H9 (cell line): ENCODE results near the gene PHACTR1. TPM values are rescaled to one million over a fixed set of nuclear protein-coding genes. Genes with fewer than 3 reads are reported as not detected.

Source experiments
- DNase-seq: peaks from one replicate; pipeline ENCODE4 v3.0.0-alpha.2; 2017
- H2AFZ ChIP-seq: one replicate; pipeline ENCODE4 v1.6.1; 2013; ENCODE audit warnings: mild to moderate bottlenecking, low read length, control low read depth, moderate library complexity
- H2AK5ac ChIP-seq: 2 replicates; pipeline ENCODE4 v1.6.1; 2013; ENCODE audit warnings: low read length, control low read depth, mixed read lengths; ENCODE audit not compliant: insufficient read length
- H2BK120ac ChIP-seq: one replicate; pipeline ENCODE4 v1.6.1; 2013; ENCODE audit warnings: low read depth, mild to moderate bottlenecking, low read length, control low read depth, inconsistent platforms; ENCODE audit not compliant: poor library complexity, severe bottlenecking
- H2BK12ac ChIP-seq: 2 replicates; pipeline ENCODE4 v1.6.1; 2013; ENCODE audit warnings: low read length, control low read depth, mixed read lengths, low read depth; ENCODE audit not compliant: insufficient read length
- H2BK15ac ChIP-seq: 2 replicates; pipeline ENCODE4 v1.6.1; 2013; ENCODE audit warnings: low read depth, low read length, control low read depth
- H2BK20ac ChIP-seq: one replicate; pipeline ENCODE4 v1.6.1; 2013; ENCODE audit warnings: low read depth, mild to moderate bottlenecking, low read length, control low read depth, inconsistent platforms; ENCODE audit not compliant: poor library complexity, severe bottlenecking
- H2BK5ac ChIP-seq: 2 replicates; pipeline ENCODE4 v1.6.1; 2013; ENCODE audit warnings: low read length, control low read depth, mixed read lengths; ENCODE audit not compliant: insufficient read length
- H3K14ac ChIP-seq: 2 replicates; pipeline ENCODE4 v1.6.1; 2013; ENCODE audit warnings: low read length, control low read depth; ENCODE audit not compliant: insufficient read depth
- H3K18ac ChIP-seq: 2 replicates; pipeline ENCODE4 v1.6.1; 2013; ENCODE audit warnings: low read depth, mild to moderate bottlenecking, mixed read lengths, low read length, control low read depth; ENCODE audit not compliant: insufficient read length
- H3K23ac ChIP-seq: 2 replicates; pipeline ENCODE4 v1.6.1; 2013; ENCODE audit warnings: low read length, control low read depth, mixed read lengths, low read depth; ENCODE audit not compliant: insufficient read length
- H3K23me2 ChIP-seq: 2 replicates; pipeline ENCODE4 v1.6.1; 2013; ENCODE audit warnings: low read depth, mild to moderate bottlenecking, mixed read lengths, low read length, control low read depth; ENCODE audit not compliant: insufficient read length, poor library complexity, severe bottlenecking
- H3K27ac ChIP-seq: 2 replicates; pipeline ENCODE4 v1.5.1; 2013; ENCODE audit warnings: low read length, control low read depth, mixed read lengths, low read depth; ENCODE audit not compliant: insufficient read length
- H3K27me3 ChIP-seq: 2 replicates; pipeline ENCODE4 v1.6.1; 2013; ENCODE audit warnings: low read length, control low read depth, inconsistent platforms; ENCODE audit not compliant: insufficient read depth
- H3K4ac ChIP-seq: 2 replicates; pipeline ENCODE4 v1.6.1; 2013; ENCODE audit warnings: low read depth, mild to moderate bottlenecking, control low read depth, inconsistent platforms, low read length, moderate library complexity
- H3K4me1 ChIP-seq: 2 replicates; pipeline ENCODE4 v1.6.1; 2013; ENCODE audit warnings: low read length, control low read depth, inconsistent platforms; ENCODE audit not compliant: insufficient read depth
- H3K4me2 ChIP-seq: 2 replicates; pipeline ENCODE4 v1.6.1; 2013; ENCODE audit warnings: low read length, control low read depth, mixed read lengths; ENCODE audit not compliant: insufficient read length, insufficient read depth
- H3K56ac ChIP-seq: 2 replicates; pipeline ENCODE4 v1.6.1; 2013; ENCODE audit warnings: low read depth, mild to moderate bottlenecking, mixed read lengths, low read length, control low read depth; ENCODE audit not compliant: insufficient read length
- H3K79me1 ChIP-seq: 2 replicates; pipeline ENCODE4 v1.6.1; 2013; ENCODE audit warnings: low read depth, mild to moderate bottlenecking, moderate library complexity, low read length, control low read depth, inconsistent platforms; ENCODE audit not compliant: insufficient read depth, poor library complexity, severe bottlenecking
- H3K79me2 ChIP-seq: 2 replicates; pipeline ENCODE4 v1.6.1; 2013; ENCODE audit warnings: low read length, control low read depth, inconsistent platforms; ENCODE audit not compliant: insufficient read depth
- H3K9ac ChIP-seq: 2 replicates; pipeline ENCODE4 v1.6.1; 2013; ENCODE audit warnings: low read length, control low read depth, mixed read lengths; ENCODE audit not compliant: insufficient read length; ENCODE audit errors: extremely low read depth
- H3K9me3 ChIP-seq: one replicate; pipeline ENCODE4 v1.6.1; 2013; ENCODE audit warnings: low read depth, low read length, inconsistent platforms; ENCODE audit not compliant: control insufficient read depth
- H3T11ph ChIP-seq: one replicate; pipeline ENCODE4 v1.6.1; 2013; ENCODE audit warnings: mild to moderate bottlenecking, low read length, control low read depth, inconsistent platforms
- H4K20me1 ChIP-seq: one replicate; pipeline ENCODE4 v1.6.1; 2013; ENCODE audit not compliant: control insufficient read depth, insufficient read length, insufficient read depth
- H4K5ac ChIP-seq: 2 replicates; pipeline ENCODE4 v1.6.1; 2013; ENCODE audit warnings: low read depth, mild to moderate bottlenecking, mixed read lengths, low read length, control low read depth; ENCODE audit not compliant: insufficient read length
- H4K8ac ChIP-seq: replicated peaks from 2 replicates; pipeline ENCODE4 v1.6.1; 2013; ENCODE audit warnings: low read length, control low read depth, mixed read lengths, low read depth; ENCODE audit not compliant: insufficient read length
- H4K91ac ChIP-seq: 2 replicates; pipeline ENCODE4 v1.6.1; 2013; ENCODE audit warnings: low read depth, mild to moderate bottlenecking, moderate library complexity, mixed read lengths, low read length, control low read depth; ENCODE audit not compliant: insufficient read length
- H3K27ac Mint-ChIP-seq, 3 experiments: 2 replicates in 2 of 3; 3 replicates in 1 of 3; pipeline ENCODE4 v1.8.0; 2020 to 2021; ENCODE audit warnings: mixed read lengths in 3 of 3, mild to moderate bottlenecking in 1 of 3, moderate library complexity in 1 of 3
- H3K27me3 Mint-ChIP-seq: 2 replicates; pipeline ENCODE4 v1.8.0; 2021; ENCODE audit warnings: low read depth, mild to moderate bottlenecking, moderate library complexity, mixed read lengths
- H3K36me3 Mint-ChIP-seq, 3 experiments: 2 replicates in 2 of 3; 3 replicates in 1 of 3; pipeline ENCODE4 v1.8.0; 2020 to 2021; ENCODE audit warnings: low read depth in 3 of 3, mixed read lengths in 3 of 3; ENCODE audit not compliant: insufficient read depth in 1 of 3
- H3K4me1 Mint-ChIP-seq, 2 experiments: 2 replicates each; pipeline ENCODE4 v1.8.0; 2020; ENCODE audit warnings: mixed read lengths in 2 of 2
- H3K4me3 Mint-ChIP-seq, 2 experiments: 2 replicates in 1 of 2; 3 replicates in 1 of 2; pipeline ENCODE4 v1.8.0; 2020 to 2021; ENCODE audit warnings: mild to moderate bottlenecking in 2 of 2, mixed read lengths in 2 of 2, moderate library complexity in 1 of 2
- H3K9me3 Mint-ChIP-seq, 2 experiments: 2 replicates in 1 of 2; 3 replicates in 1 of 2; pipeline ENCODE4 v1.8.0; 2020; ENCODE audit warnings: mild to moderate bottlenecking in 2 of 2, mixed read lengths in 2 of 2, moderate library complexity in 1 of 2
- WGBS: extraction: QIAGEN DNeasy Blood & Tissue Kit; methylation state at CpG from one replicate; pipeline ENCODE4 v1.1.7; 2013; ENCODE audit warnings: missing lambda C conversion rate, low lambda C conversion rate, mixed read lengths; ENCODE audit not compliant: insufficient read length; ENCODE audit errors: extremely low coverage; 5-methylcytosine and 5-hydroxymethylcytosine counted together
- total RNA-seq: library from RNA; stranded (reverse); gene quantifications from 2 replicates; pipeline ENCODE4 v1.2.1, GENCODE V29; 2021
- TF ChIP-seq, protein P1 (sequence below): fragments of 200-600 bp; sonication (generic); conservative IDR thresholded peaks from 3 replicates; pipeline ENCODE4 v1.8.0; 2021; ENCODE audit warnings: antibody characterized with exemption, mild to moderate bottlenecking

PHACTR1 gene
- total RNA-seq, 1 experiment from 2014 or later, result 15.9 TPM

GRCh38 chr6:13180538-13180937 is 464.0 kb downstream of the PHACTR1 start:
- H4K5ac ChIP-seq, result no peak overlapping the region
- DNase-seq, result no peak
- H3K18ac ChIP-seq, result no peak overlapping the region
- H3K4me1 ChIP-seq, result no peaks in the 10 kb centered on the region
- H3K4me2 ChIP-seq, result no peak overlapping the region
- H3T11ph ChIP-seq, result no peak overlapping the region
- no peak overlapping the region for H2BK120ac ChIP-seq
- no peak overlapping the region for H3K9ac ChIP-seq
- H3K27ac ChIP-seq, result no peak overlapping the region
- H4K8ac ChIP-seq, result no peak overlapping the region
- H2BK12ac ChIP-seq, result no peak overlapping the region
- H3K23ac ChIP-seq, result no peak overlapping the region
- no peak overlapping the region for H2BK5ac ChIP-seq
- no peak overlapping the region for H2AFZ ChIP-seq
- no peak overlapping the region for H2BK15ac ChIP-seq
- H3K27ac Mint-ChIP-seq, result no peak overlapping the region
- no peak overlapping the region for H3K4me3 Mint-ChIP-seq
- H3K79me1 ChIP-seq, result no peaks in the 10 kb centered on the region
- H4K20me1 ChIP-seq, result no peaks in the 10 kb centered on the region
- H3K4me1 Mint-ChIP-seq, result peaks cover 8 to 10% of the 10 kb centered on the region in 2 experiments
- H2AK5ac ChIP-seq, result no peak overlapping the region
- H4K91ac ChIP-seq, result no peak overlapping the region
- no peaks in the 10 kb centered on the region for H3K36me3 Mint-ChIP-seq
- no peak overlapping the region for H3K4ac ChIP-seq
- no peaks in the 10 kb centered on the region for H3K9me3 Mint-ChIP-seq
- H3K27me3 ChIP-seq, result no peaks in the 10 kb centered on the region
- H3K14ac ChIP-seq, result no peak overlapping the region
- no peaks in the 10 kb centered on the region for H3K23me2 ChIP-seq
- WGBS, result no CpG with 5 or more reads among the region's 7 CpGs
- no peak overlapping the region for H2BK20ac ChIP-seq
- no peaks in the 10 kb centered on the region for H3K79me2 ChIP-seq
- H3K56ac ChIP-seq, result no peak overlapping the region
- no peaks in the 10 kb centered on the region for H3K9me3 ChIP-seq
- TF ChIP-seq, protein P1, sequence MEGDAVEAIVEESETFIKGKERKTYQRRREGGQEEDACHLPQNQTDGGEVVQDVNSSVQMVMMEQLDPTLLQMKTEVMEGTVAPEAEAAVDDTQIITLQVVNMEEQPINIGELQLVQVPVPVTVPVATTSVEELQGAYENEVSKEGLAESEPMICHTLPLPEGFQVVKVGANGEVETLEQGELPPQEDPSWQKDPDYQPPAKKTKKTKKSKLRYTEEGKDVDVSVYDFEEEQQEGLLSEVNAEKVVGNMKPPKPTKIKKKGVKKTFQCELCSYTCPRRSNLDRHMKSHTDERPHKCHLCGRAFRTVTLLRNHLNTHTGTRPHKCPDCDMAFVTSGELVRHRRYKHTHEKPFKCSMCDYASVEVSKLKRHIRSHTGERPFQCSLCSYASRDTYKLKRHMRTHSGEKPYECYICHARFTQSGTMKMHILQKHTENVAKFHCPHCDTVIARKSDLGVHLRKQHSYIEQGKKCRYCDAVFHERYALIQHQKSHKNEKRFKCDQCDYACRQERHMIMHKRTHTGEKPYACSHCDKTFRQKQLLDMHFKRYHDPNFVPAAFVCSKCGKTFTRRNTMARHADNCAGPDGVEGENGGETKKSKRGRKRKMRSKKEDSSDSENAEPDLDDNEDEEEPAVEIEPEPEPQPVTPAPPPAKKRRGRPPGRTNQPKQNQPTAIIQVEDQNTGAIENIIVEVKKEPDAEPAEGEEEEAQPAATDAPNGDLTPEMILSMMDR, result no peak
- peaks cover 2% of the 10 kb centered on the region; the same call in 1 of the 2 replicates for H3K27me3 Mint-ChIP-seq
